HG03175 (cell line): Measurements from ENCODE around the gene COLEC11.
A peak's percentile ranks its signal among the peaks of the same experiment; 100 is the strongest.

Experiments used
- ATAC-seq: cut with Tn5 transposase; IDR thresholded peaks from one replicate; pipeline ENCODE4 v1.9.1; 2021; ENCODE audit warnings: mild to moderate bottlenecking, moderate library complexity; ENCODE audit not compliant: unreplicated experiment

Gene COLEC11

GRCh38 chr2:3637311-3637675, 42.4 kb downstream of the COLEC11 start:
- no peak for ATAC-seq

GRCh38 chr2:3637692-3638455, 43.0 kb downstream of the COLEC11 start:
- ATAC-seq = no peak

GRCh38 chr2:3638456-3638810, 43.5 kb downstream of the COLEC11 start:
- ATAC-seq = no peak

- no peak for ATAC-seq
Observed at GRCh38 chr2:3639015-3639630, 44.2 kb downstream of the COLEC11 start.

- no peak for ATAC-seq
Observed at GRCh38 chr2:3639653-3640052, 44.7 kb downstream of the COLEC11 start.

GRCh38 chr2:3641181-3641580, 46.3 kb downstream of the COLEC11 start:
- no peak for ATAC-seq

GRCh38 chr2:3641841-3642421, 47.0 kb downstream of the COLEC11 start:
- no peak for ATAC-seq

GRCh38 chr2:3642521-3643215, 47.8 kb downstream of the COLEC11 start:
- no peak for ATAC-seq

- no peak for ATAC-seq
Observed at GRCh38 chr2:3643371-3644245, 48.7 kb downstream of the COLEC11 start.

- ATAC-seq = peak; percentile 79
Observed at GRCh38 chr2:3644246-3644525, 49.3 kb downstream of the COLEC11 start.

- ATAC-seq = no peak
Observed at GRCh38 chr2:3644891-3645605, 50.1 kb downstream of the COLEC11 start.

- ATAC-seq = no peak
Observed at GRCh38 chr2:3645745-3646389, 51.0 kb downstream of the COLEC11 start.

GRCh38 chr2:3646446-3646845, 51.5 kb downstream of the COLEC11 start:
- ATAC-seq = no peak

- ATAC-seq = no peak
Observed at GRCh38 chr2:3647246-3647645, 52.3 kb downstream of the COLEC11 start.

- ATAC-seq = no peak
Observed at GRCh38 chr2:3647831-3648651, 53.1 kb downstream of the COLEC11 start.

- ATAC-seq = no peak
Observed at GRCh38 chr2:3648652-3649177, 53.8 kb downstream of the COLEC11 start.

- no peak for ATAC-seq
Observed at GRCh38 chr2:3649581-3649980, 54.7 kb downstream of the COLEC11 start.

- no peak for ATAC-seq
Observed at GRCh38 chr2:3650140-3650920, 55.4 kb downstream of the COLEC11 start.
